GM18517 (cell line): ENCODE measurements around the gene SH2D3C.
"Not testable (repeated sequence)": the region's sequence is repeated elsewhere in the genome, so short reads cannot be mapped to it uniquely, and the experiment has no call there.

Experiments used
- ATAC-seq: cut with Tn5 transposase; IDR thresholded peaks from one replicate; pipeline ENCODE4 v1.9.1; 2021; ENCODE audit warnings: mild to moderate bottlenecking, moderate library complexity; ENCODE audit not compliant: unreplicated experiment

SH2D3C gene

GRCh38 chr9:127769101-127769500 lies 9.4 kb downstream of the SH2D3C start:
- no peak for ATAC-seq

- ATAC-seq = no peak
These were observed 9.8 kb downstream of the SH2D3C start for GRCh38 chr9:127768698-127769097.

GRCh38 chr9:127767909-127768331 lies 10.5 kb downstream of the SH2D3C start:
- ATAC-seq = no peak

GRCh38 chr9:127767410-127767809 lies 11.1 kb downstream of the SH2D3C start:
- ATAC-seq = no peak

GRCh38 chr9:127765418-127765817 lies 13.0 kb downstream of the SH2D3C start:
- no peak for ATAC-seq

GRCh38 chr9:127763918-127764384 lies 14.5 kb downstream of the SH2D3C start:
- ATAC-seq = no peak

GRCh38 chr9:127762111-127762676 lies 16.3 kb downstream of the SH2D3C start:
- ATAC-seq = no peak

- ATAC-seq = no peak
These were observed 16.9 kb downstream of the SH2D3C start for GRCh38 chr9:127761491-127761956.

- no peak for ATAC-seq
These were observed 17.4 kb downstream of the SH2D3C start for GRCh38 chr9:127761061-127761460.

GRCh38 chr9:127758843-127759242 lies 19.6 kb downstream of the SH2D3C start:
- no peak for ATAC-seq

- not testable (repeated sequence) for ATAC-seq
These were observed 21.7 kb downstream of the SH2D3C start for GRCh38 chr9:127756776-127757175.

GRCh38 chr9:127756233-127756632 lies 22.2 kb downstream of the SH2D3C start:
- ATAC-seq = no peak

GRCh38 chr9:127755061-127756060 lies 23.1 kb downstream of the SH2D3C start:
- ATAC-seq = no peak

- no peak for ATAC-seq
These were observed 24.1 kb downstream of the SH2D3C start for GRCh38 chr9:127754099-127755060.

- ATAC-seq = no peak
These were observed 24.8 kb downstream of the SH2D3C start for GRCh38 chr9:127753622-127754021.

- ATAC-seq = no peak
These were observed 25.3 kb downstream of the SH2D3C start for GRCh38 chr9:127753148-127753547.

- ATAC-seq = no peak
These were observed 27.0 kb downstream of the SH2D3C start for GRCh38 chr9:127751269-127752054.

GRCh38 chr9:127749090-127749787 lies 29.2 kb downstream of the SH2D3C start:
- no peak for ATAC-seq

- no peak for ATAC-seq
These were observed 31.4 kb downstream of the SH2D3C start for GRCh38 chr9:127746959-127747569.
